ENCODE data around the gene TWF2.

Gene TWF2

GRCh38 chr3:52236424-52236886 lies 2.5 kb downstream of the TWF2 start:
- no peak for TF ChIP-seq CTCF (IDR thresholded peaks at IDR 0.05; ENCODE audit: low read depth, low read length)
- DNase-seq (ENCODE audit: extremely low read depth, low read depth) = no peak

GRCh38 chr3:52234516-52235447 lies 4.2 kb downstream of the TWF2 start:
- no peak for DNase-seq (ENCODE audit: extremely low read depth, low read depth)
- TF ChIP-seq CTCF (IDR thresholded peaks at IDR 0.05; ENCODE audit: low read depth, low read length) = no peak

GRCh38 chr3:52233968-52234367 lies 5.0 kb downstream of the TWF2 start:
- TF ChIP-seq CTCF (IDR thresholded peaks at IDR 0.05; ENCODE audit: low read depth, low read length) = no peak
- no peak for DNase-seq (ENCODE audit: extremely low read depth, low read depth)

GRCh38 chr3:52233108-52233591 lies 5.8 kb downstream of the TWF2 start:
- TF ChIP-seq CTCF (IDR thresholded peaks at IDR 0.05; ENCODE audit: low read depth, low read length) = no peak
- no peak for DNase-seq (ENCODE audit: extremely low read depth, low read depth)

GRCh38 chr3:52232279-52233107 lies 6.5 kb downstream of the TWF2 start:
- no peak for DNase-seq (ENCODE audit: extremely low read depth, low read depth)
- TF ChIP-seq CTCF (IDR thresholded peaks at IDR 0.05; ENCODE audit: low read depth, low read length) = no peak

- DNase-seq (ENCODE audit: extremely low read depth, low read depth) = no peak
- TF ChIP-seq CTCF (IDR thresholded peaks at IDR 0.05; ENCODE audit: low read depth, low read length) = peak; percentile 83
These were observed 7.3 kb downstream of the TWF2 start for GRCh38 chr3:52231502-52232278.

Measured in AG09319 (cell line).